ENCODE measurements around the gene MED16.

- TF ChIP-seq, protein P1, sequence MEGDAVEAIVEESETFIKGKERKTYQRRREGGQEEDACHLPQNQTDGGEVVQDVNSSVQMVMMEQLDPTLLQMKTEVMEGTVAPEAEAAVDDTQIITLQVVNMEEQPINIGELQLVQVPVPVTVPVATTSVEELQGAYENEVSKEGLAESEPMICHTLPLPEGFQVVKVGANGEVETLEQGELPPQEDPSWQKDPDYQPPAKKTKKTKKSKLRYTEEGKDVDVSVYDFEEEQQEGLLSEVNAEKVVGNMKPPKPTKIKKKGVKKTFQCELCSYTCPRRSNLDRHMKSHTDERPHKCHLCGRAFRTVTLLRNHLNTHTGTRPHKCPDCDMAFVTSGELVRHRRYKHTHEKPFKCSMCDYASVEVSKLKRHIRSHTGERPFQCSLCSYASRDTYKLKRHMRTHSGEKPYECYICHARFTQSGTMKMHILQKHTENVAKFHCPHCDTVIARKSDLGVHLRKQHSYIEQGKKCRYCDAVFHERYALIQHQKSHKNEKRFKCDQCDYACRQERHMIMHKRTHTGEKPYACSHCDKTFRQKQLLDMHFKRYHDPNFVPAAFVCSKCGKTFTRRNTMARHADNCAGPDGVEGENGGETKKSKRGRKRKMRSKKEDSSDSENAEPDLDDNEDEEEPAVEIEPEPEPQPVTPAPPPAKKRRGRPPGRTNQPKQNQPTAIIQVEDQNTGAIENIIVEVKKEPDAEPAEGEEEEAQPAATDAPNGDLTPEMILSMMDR (IDR thresholded peaks at IDR 0.05): no peak
- no peak for TF ChIP-seq POLR2A (IDR thresholded peaks at IDR 0.05)
- no peak for TF ChIP-seq POLR2AphosphoS5 (IDR thresholded peaks at IDR 0.05)
Measured at GRCh38 chr19:918481-919198, 25.7 kb upstream of the MED16 start.
